Measurements from ENCODE around the gene EML4. TPM values are rescaled to one million over a fixed set of nuclear protein-coding genes. Genes with fewer than 3 reads are reported as not detected.

EML4 gene
- total and polyA plus RNA-seq, 2 of the 13 experiments (the other 11 are each of a cell fraction or from before 2014, with no cell fraction given) = 243 to 476 TPM

DNA sequence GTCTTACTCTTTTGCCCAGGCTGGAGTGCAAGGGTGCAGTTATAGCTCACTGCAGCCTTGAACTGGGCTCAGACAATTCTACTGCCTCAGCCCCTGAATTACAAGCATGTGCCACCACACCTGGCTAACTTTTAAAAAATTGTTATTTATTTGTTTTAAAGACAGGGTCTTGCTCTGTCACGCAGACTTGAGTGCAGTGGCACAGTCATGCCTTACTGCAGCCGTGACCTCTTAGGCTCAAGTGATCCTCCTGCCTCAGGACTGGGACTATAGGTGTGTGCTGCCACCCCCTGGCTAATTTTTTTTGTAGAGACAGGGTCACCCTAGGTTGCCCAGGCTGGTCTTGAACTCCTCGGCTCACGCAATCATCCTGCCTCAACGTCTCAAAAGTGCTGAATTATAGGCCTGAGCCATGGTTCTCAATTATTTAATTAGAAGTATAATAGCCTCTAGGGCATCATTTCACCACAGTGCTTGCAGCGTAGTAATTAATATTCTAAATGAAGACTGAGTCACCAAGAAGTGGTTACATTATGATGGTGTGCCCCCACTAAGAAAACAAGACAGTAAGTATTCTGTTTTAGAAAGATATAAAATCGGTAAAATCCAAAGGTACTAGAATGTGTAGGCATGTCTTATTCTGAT, 69.6 kb downstream of the EML4 start (continued):
- TF ChIP-seq, protein P1, sequence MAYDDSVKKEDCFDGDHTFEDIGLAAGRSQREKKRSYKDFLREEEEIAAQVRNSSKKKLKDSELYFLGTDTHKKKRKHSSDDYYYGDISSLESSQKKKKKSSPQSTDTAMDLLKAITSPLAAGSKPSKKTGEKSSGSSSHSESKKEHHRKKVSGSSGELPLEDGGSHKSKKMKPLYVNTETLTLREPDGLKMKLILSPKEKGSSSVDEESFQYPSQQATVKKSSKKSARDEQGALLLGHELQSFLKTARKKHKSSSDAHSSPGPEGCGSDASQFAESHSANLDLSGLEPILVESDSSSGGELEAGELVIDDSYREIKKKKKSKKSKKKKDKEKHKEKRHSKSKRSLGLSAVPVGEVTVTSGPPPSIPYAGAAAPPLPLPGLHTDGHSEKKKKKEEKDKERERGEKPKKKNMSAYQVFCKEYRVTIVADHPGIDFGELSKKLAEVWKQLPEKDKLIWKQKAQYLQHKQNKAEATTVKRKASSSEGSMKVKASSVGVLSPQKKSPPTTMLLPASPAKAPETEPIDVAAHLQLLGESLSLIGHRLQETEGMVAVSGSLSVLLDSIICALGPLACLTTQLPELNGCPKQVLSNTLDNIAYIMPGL (CRISPR knock-in tag; IDR thresholded peaks at IDR 0.05; ENCODE audit: borderline replicate concordance in 1 of 2, low read depth in 1 of 2) = 0 out of 4 replicates have a peak, but pooled peaks of 1 of the 2 experiments have one; percentile 24
- TF ChIP-seq CBX2 (IDR thresholded peaks at IDR 0.05; ENCODE audit: low read depth, low read length) (no peak), CBX2 (CRISPR knock-in tag; IDR thresholded peaks at IDR 0.05; ENCODE audit: low read depth) (no peak), NRL (CRISPR knock-in tag; IDR thresholded peaks at IDR 0.05; ENCODE audit: borderline replicate concordance) (no peak), ZNF329 (CRISPR knock-in tag; IDR thresholded peaks at IDR 0.05; ENCODE audit: low read depth) (no peak), KDM4B (CRISPR knock-in tag; IDR thresholded peaks at IDR 0.05) (peak; percentile 79; the same call in 1 of the 2 replicates), ZNF383 (CRISPR knock-in tag; IDR thresholded peaks at IDR 0.05; ENCODE audit: borderline replicate concordance) (no peak), ZNF180 (CRISPR knock-in tag; IDR thresholded peaks at IDR 0.05; ENCODE audit: borderline replicate concordance, low read depth) (no peak), REPIN1 (CRISPR knock-in tag; IDR thresholded peaks at IDR 0.05; ENCODE audit: borderline replicate concordance, low read depth) (peak; percentile 16; the same call in 1 of the 2 replicates), NR2F6 (IDR thresholded peaks at IDR 0.05) (peak; percentile 53; the same call in 1 of the 2 replicates), NR2F6 (CRISPR knock-in tag; IDR thresholded peaks at IDR 0.05) (peak; percentile 69), RAD21 (CRISPR knock-in tag; IDR thresholded peaks at IDR 0.05) (peak; percentile 70)

All from HepG2 (cell line).